DLD1 (cell line): ENCODE measurements around the gene RCL1.
"Not testable (repeated sequence)": the region's sequence is repeated elsewhere in the genome, so short reads cannot be mapped to it uniquely, and the experiment has no call there.

Experiments used
- in situ Hi-C: cut with HindIII; loops from 2 replicates; pipeline ENCODE4 v1.10.0; 2017; ENCODE audit warnings: low sequenced_read_pairs

Gene RCL1

GRCh38 chr9:4781408-4781807 is 11.3 kb upstream of the RCL1 start:
- in situ Hi-C loops, result no loop called here

- in situ Hi-C loops, result not testable (repeated sequence)
Measured at GRCh38 chr9:4783191-4783590, 9.6 kb upstream of the RCL1 start.

GRCh38 chr9:4784403-4784802 is 8.3 kb upstream of the RCL1 start:
- in situ Hi-C loops, result no loop called here

GRCh38 chr9:4786599-4786998 is 6.1 kb upstream of the RCL1 start:
- in situ Hi-C loops, result no loop called here

- in situ Hi-C loops, result no loop called here
Measured at GRCh38 chr9:4787876-4788275, 4.9 kb upstream of the RCL1 start.

DNA sequence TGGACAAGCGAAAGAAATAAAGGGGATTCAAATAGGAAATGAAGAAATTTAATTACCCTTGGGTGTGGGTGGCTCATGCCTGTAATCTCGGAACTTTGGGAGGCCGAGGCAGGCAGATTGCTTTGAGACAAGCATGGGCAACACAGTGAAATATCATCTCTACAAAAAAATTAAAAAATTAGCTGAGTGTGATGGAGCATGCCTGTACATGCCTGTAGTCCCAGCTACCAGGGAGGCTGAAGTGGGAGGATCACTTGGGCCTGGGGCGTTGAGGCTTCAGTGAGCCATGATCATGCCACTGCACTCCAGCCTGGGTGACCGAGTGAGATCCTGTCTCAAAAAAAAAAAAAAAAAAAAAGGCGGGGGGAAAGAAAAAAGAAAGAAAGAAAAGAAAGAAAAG is 4.0 kb upstream of the RCL1 start:
- in situ Hi-C loops, result no loop called here

DNA sequence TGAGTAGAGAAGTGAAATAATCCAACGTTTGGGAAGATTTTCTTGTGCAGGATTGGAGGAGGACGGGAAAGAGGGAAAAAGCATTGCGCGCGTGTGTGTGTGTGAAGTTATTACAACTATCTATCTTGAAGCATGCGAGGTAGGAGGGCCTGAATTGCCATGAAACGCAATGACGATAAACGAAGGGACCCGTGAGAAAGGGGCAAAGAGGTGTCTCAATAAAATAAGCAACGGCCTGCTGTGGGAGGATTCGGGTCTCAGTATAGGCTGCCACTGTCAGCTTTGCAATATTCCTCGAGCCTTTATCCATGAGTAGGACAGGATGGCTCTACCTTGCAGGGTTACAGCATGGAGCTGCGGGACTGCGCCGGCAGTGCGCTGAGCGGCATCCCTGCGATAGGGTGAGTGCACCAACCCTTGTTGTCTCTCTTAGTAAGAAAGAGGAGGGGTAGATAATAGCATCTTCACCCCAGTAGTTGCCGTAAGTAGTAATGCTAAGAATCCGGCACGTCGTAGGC is 631 bp upstream of the RCL1 start:
- in situ Hi-C loops, result no loop called here

GRCh38 chr9:4793459-4794395 is 983 bp downstream of the RCL1 start:
- in situ Hi-C loops, result no loop called here

DNA sequence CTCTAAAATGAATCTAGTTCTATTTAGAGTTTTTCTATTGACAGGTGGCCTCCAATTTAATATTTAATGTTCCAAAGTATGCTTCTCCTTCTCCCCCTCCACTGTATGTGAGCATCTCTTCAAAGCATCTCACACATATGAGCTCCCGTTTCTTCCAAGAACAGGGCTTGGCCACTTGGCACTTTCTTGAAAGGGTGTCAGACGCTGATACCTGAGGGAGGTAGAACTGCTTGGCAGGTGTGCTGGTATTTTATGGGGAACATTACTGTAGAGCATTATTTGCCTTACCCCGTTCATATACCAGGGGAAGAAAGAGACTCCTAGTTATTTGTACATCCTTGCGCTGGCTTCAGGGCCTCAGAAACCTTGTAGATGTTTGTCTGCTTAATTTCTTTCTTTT is 1.9 kb downstream of the RCL1 start:
- in situ Hi-C loops, result no loop called here

GRCh38 chr9:4795108-4795507 is 2.4 kb downstream of the RCL1 start:
- in situ Hi-C loops, result not testable (repeated sequence)

- in situ Hi-C loops, result no loop called here
Measured at GRCh38 chr9:4796530-4796929, 3.8 kb downstream of the RCL1 start.

GRCh38 chr9:4796988-4797853 is 4.5 kb downstream of the RCL1 start:
- in situ Hi-C loops, result no loop called here

DNA sequence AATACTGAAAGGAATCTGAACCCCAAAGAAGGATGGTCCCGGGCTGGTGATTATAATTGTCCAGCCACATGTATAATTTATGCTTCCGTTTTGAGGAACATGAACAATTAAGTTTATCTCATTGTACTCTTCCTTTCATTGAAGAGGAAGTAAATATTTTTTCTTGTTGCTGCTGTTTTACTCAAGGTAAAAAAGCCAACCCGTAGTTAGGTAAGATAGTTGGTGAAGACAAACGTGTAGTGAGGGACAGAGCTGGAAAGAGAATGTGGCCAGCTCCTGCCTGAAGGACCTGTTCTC is 5.1 kb downstream of the RCL1 start:
- in situ Hi-C loops, result no loop called here

- in situ Hi-C loops, result no loop called here
Measured at GRCh38 chr9:4798281-4799032, 5.7 kb downstream of the RCL1 start.

DNA sequence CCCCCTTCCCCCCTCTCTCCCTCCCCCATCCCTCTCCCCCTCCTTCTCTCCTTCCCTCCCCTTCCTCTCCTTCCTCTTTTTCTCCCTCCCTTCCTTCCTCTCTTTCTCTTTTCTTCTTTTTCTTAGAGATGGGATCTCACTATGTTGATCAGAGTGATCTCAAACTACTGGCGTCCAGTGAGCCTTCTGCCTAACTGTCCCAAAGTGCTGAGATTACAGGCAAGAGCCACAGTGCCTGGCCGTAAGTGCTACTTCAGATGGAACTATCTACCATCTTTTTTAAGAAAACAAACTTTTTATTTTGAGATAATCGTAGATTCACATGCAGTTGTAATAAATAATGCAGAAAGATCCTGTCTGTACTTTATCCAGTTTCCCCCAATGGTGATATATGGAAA is 6.3 kb downstream of the RCL1 start:
- in situ Hi-C loops, result no loop called here

DNA sequence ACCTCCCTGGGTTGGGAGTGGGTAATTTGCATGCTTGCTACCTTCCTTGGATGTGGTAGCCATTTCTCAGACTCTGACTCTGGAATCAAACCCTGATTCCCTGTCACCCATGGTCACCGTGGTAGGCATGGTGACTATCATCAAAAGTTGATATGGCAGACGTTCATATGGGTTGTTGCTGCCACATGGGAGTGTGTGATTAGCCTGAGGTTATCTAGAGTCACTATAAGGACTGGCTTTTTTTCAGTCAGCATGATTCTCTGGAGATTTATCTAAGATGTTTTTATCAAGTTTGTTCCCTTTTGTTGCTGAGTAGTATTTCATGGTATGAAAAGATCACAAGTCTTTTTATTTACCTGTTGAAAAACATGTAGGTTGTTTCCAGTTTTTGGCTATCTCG is 7.0 kb downstream of the RCL1 start:
- in situ Hi-C loops, result no loop called here

DNA sequence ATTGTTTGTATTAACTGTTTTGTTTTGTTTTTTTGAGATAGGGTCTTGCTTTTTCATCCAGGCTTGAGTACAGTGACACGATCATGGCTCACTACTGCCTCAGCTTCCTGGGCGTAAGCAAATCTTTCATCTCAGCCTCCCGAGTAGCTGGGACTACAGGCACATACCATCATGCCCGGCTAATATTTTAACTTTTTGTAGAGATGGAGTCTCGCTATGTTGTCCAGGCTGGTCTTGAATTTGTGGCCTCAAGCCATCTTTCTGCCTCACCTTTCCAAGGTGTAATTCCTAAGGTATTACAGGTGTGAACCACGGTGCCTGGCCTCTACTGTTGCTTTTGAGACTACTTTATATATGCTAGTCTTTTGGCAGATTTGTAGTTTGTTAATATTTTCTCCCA is 8.4 kb downstream of the RCL1 start:
- in situ Hi-C loops, result no loop called here

- in situ Hi-C loops, result no loop called here
Measured at GRCh38 chr9:4803670-4804530, 11.2 kb downstream of the RCL1 start.

- in situ Hi-C loops, result no loop called here
Measured at GRCh38 chr9:4804531-4805016, 11.8 kb downstream of the RCL1 start.
